ENCODE results near the gene ELL2.

GRCh38 chr5:95899829-95900228, 61.8 kb downstream of the ELL2 start:
- TF ChIP-seq POLR2A (IDR thresholded peaks at IDR 0.05; ENCODE audit: low read depth, low read length) (no peak), POLR2AphosphoS5 (IDR thresholded peaks at IDR 0.05; ENCODE audit: low read depth, low read length) (no peak), PAX5 (IDR thresholded peaks at IDR 0.05; ENCODE audit: insufficient read depth, low read length, severe bottlenecking) (no peak), TAF1 (IDR thresholded peaks at IDR 0.05; ENCODE audit: low read depth, low read length) (no peak), SPI1 (IDR thresholded peaks at IDR 0.05; ENCODE audit: low read depth, low read length) (no peak), POU2F2 (IDR thresholded peaks at IDR 0.05; ENCODE audit: low read depth, low read length) (no peak)
